Fibroblast of mammary gland (primary cell): Measurements from ENCODE around the gene IER5.
A peak's percentile ranks its signal among the peaks of the same experiment; 100 is the strongest.

Experiments used
- DNase-seq: peaks from one replicate; pipeline ENCODE4 v3.0.0-alpha.2; 2010; ENCODE audit warnings: low read depth
- H3K4me3 ChIP-seq: 2 replicates; pipeline ENCODE4 v1.5.1; 2011; ENCODE audit warnings: low read depth, mild to moderate bottlenecking, low read length, moderate library complexity; ENCODE audit not compliant: control insufficient read depth
- CTCF ChIP-seq: conservative IDR thresholded peaks from 2 replicates; pipeline ENCODE4 v1.5.1; 2011; ENCODE audit warnings: low read depth, low read length, inconsistent platforms; ENCODE audit not compliant: control insufficient read depth, insufficient read depth

The IER5 gene

GRCh38 chr1:181117648-181118449 is 29.3 kb downstream of the IER5 start:
- TF ChIP-seq CTCF: no peak
- peak; percentile 51 for DNase-seq
- H3K4me3 ChIP-seq: no peak overlapping the region

- no peak for TF ChIP-seq CTCF
- DNase-seq: no peak
Measured at GRCh38 chr1:181119093-181119989, 30.8 kb downstream of the IER5 start.

GRCh38 chr1:181120924-181121323 is 32.4 kb downstream of the IER5 start:
- no peak for TF ChIP-seq CTCF
- no peak overlapping the region for H3K4me3 ChIP-seq
- DNase-seq: no peak

More at GRCh38 chr1:181119093-181119989, 30.8 kb downstream of the IER5 start:
- no peak overlapping the region for H3K4me3 ChIP-seq

- no peak for TF ChIP-seq CTCF
- no peak for DNase-seq
- H3K4me3 ChIP-seq: no peak overlapping the region
Measured at GRCh38 chr1:181121498-181121897, 33.0 kb downstream of the IER5 start.

- DNase-seq: no peak
- no peak for TF ChIP-seq CTCF
- H3K4me3 ChIP-seq: no peak overlapping the region
Measured at GRCh38 chr1:181122222-181122621, 33.7 kb downstream of the IER5 start.

- no peak for DNase-seq
- TF ChIP-seq CTCF: no peak
- H3K4me3 ChIP-seq: no peak overlapping the region
Measured at GRCh38 chr1:181123173-181123572, 34.7 kb downstream of the IER5 start.
